C4-2B (cell line): Measurements from ENCODE around the gene AMIGO3.

Source experiments
- ZFX ChIP-seq: fragments of 450-650 bp; IDR thresholded peaks from 2 replicates; pipeline ENCODE4 v1.6.1; 2017
- TF ChIP-seq, protein P1 (sequence below): fragments of 450-650 bp; conservative IDR thresholded peaks from 2 replicates; pipeline ENCODE4 v1.5.1; 2017; ENCODE audit warnings: mild to moderate bottlenecking

DNA sequence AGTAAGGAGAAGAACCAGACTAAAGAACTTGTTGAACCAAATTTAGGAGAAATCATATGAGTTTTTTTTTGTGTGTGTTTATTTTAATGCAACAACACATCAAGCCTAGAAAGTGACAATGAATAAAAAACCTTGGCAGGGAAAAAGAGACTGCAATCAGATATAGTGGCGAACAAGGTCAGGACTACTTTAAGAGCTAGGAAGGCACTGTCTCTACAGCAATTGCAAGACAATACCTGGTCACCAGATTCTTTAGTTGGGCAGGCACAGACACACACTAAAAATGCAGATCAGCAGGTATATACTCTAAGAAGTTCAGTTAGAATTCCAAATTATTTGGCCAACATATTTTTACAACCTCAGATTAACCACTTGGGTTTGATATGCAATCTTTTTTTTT, 35.1 kb upstream of the AMIGO3 start:
- TF ChIP-seq, protein P1, sequence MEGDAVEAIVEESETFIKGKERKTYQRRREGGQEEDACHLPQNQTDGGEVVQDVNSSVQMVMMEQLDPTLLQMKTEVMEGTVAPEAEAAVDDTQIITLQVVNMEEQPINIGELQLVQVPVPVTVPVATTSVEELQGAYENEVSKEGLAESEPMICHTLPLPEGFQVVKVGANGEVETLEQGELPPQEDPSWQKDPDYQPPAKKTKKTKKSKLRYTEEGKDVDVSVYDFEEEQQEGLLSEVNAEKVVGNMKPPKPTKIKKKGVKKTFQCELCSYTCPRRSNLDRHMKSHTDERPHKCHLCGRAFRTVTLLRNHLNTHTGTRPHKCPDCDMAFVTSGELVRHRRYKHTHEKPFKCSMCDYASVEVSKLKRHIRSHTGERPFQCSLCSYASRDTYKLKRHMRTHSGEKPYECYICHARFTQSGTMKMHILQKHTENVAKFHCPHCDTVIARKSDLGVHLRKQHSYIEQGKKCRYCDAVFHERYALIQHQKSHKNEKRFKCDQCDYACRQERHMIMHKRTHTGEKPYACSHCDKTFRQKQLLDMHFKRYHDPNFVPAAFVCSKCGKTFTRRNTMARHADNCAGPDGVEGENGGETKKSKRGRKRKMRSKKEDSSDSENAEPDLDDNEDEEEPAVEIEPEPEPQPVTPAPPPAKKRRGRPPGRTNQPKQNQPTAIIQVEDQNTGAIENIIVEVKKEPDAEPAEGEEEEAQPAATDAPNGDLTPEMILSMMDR, result no peak
- TF ChIP-seq ZFX, result no peak
